HepG2 (cell line): Measurements from ENCODE around the gene GPR176.

ENCODE experiments used
- MXD4 ChIP-seq: IDR thresholded peaks from 2 replicates; pipeline ENCODE4 v1.6.1; 2016; ENCODE audit warnings: mild to moderate bottlenecking, missing biosample characterization, missing genetic modification reagents
- TF ChIP-seq, protein P1 (sequence below): fragments of 450-650 bp; IDR thresholded peaks from 2 replicates; pipeline ENCODE4 v1.6.1; 2017; ENCODE audit warnings: mild to moderate bottlenecking

DNA sequence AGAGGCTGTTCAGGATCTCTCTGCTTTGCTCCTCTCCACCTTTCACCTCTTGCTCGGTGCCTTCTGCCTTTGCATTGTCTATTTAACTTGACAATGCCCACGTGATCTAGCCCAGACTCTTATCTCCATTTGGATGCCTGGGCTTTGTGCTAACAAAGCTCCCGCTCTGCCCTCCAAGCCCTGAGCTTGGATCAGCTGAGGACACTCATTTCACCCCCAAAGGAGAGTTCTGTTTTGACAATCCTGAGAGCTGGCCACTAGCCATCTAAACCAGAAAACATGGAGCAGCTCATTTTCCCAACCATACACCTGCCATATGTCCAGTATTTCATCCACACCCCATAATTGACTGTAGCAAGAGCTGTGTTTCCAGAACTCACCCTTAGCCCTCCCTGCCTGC, 12.8 kb downstream of the GPR176 start:
- TF ChIP-seq, protein P1, sequence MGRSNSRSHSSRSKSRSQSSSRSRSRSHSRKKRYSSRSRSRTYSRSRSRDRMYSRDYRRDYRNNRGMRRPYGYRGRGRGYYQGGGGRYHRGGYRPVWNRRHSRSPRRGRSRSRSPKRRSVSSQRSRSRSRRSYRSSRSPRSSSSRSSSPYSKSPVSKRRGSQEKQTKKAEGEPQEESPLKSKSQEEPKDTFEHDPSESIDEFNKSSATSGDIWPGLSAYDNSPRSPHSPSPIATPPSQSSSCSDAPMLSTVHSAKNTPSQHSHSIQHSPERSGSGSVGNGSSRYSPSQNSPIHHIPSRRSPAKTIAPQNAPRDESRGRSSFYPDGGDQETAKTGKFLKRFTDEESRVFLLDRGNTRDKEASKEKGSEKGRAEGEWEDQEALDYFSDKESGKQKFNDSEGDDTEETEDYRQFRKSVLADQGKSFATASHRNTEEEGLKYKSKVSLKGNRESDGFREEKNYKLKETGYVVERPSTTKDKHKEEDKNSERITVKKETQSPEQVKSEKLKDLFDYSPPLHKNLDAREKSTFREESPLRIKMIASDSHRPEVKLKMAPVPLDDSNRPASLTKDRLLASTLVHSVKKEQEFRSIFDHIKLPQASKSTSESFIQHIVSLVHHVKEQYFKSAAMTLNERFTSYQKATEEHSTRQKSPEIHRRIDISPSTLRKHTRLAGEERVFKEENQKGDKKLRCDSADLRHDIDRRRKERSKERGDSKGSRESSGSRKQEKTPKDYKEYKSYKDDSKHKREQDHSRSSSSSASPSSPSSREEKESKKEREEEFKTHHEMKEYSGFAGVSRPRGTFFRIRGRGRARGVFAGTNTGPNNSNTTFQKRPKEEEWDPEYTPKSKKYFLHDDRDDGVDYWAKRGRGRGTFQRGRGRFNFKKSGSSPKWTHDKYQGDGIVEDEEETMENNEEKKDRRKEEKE = no peak
- TF ChIP-seq MXD4 = no peak
